ENCODE data around the gene VSTM4.

Gene VSTM4

GRCh38 chr10:49054753-49055152 lies 60.6 kb downstream of the VSTM4 start:
- DNase-seq (ENCODE audit: insufficient read length, low spot score) (no peak), FAIRE-seq (no peak)
- TF ChIP-seq POLR2A (IDR thresholded peaks at IDR 0.05; ENCODE audit: low read depth, low read length), result no peak

GRCh38 chr10:49053998-49054692 lies 61.2 kb downstream of the VSTM4 start:
- no peak for FAIRE-seq
- TF ChIP-seq POLR2A (IDR thresholded peaks at IDR 0.05; ENCODE audit: low read depth, low read length), result no peak
- no peak for DNase-seq (ENCODE audit: insufficient read length, low spot score)

GRCh38 chr10:49053053-49053997 lies 62.0 kb downstream of the VSTM4 start:
- no peak for TF ChIP-seq POLR2A (IDR thresholded peaks at IDR 0.05; ENCODE audit: low read depth, low read length)
- FAIRE-seq (no peak), DNase-seq (ENCODE audit: insufficient read length, low spot score) (no peak)

- FAIRE-seq (no peak), DNase-seq (ENCODE audit: insufficient read length, low spot score) (no peak)
- no peak for TF ChIP-seq POLR2A (IDR thresholded peaks at IDR 0.05; ENCODE audit: low read depth, low read length)
These were observed 63.3 kb downstream of the VSTM4 start for GRCh38 chr10:49052069-49052468.

GRCh38 chr10:49050906-49051305 lies 64.4 kb downstream of the VSTM4 start:
- no peak for TF ChIP-seq POLR2A (IDR thresholded peaks at IDR 0.05; ENCODE audit: low read depth, low read length)
- DNase-seq (ENCODE audit: insufficient read length, low spot score) (no peak), FAIRE-seq (no peak)

GRCh38 chr10:49050366-49050765 lies 65.0 kb downstream of the VSTM4 start:
- FAIRE-seq, result no peak
- no peak for DNase-seq (ENCODE audit: insufficient read length, low spot score)
- no peak for TF ChIP-seq POLR2A (IDR thresholded peaks at IDR 0.05; ENCODE audit: low read depth, low read length)

- FAIRE-seq (no peak), DNase-seq (ENCODE audit: insufficient read length, low spot score) (no peak)
- no peak for TF ChIP-seq POLR2A (IDR thresholded peaks at IDR 0.05; ENCODE audit: low read depth, low read length)
These were observed 65.7 kb downstream of the VSTM4 start for GRCh38 chr10:49049660-49050059.

GRCh38 chr10:49047128-49047639 lies 68.1 kb downstream of the VSTM4 start:
- no peak for DNase-seq (ENCODE audit: insufficient read length, low spot score)
- no peak for FAIRE-seq
- no peak for TF ChIP-seq POLR2A (IDR thresholded peaks at IDR 0.05; ENCODE audit: low read depth, low read length)

GRCh38 chr10:49044293-49045193 lies 70.8 kb downstream of the VSTM4 start:
- no peak for FAIRE-seq
- no peak for DNase-seq (ENCODE audit: insufficient read length, low spot score)
- TF ChIP-seq POLR2A (IDR thresholded peaks at IDR 0.05; ENCODE audit: low read depth, low read length), result no peak

GRCh38 chr10:49040601-49041000 lies 74.7 kb downstream of the VSTM4 start:
- FAIRE-seq (no peak), DNase-seq (ENCODE audit: insufficient read length, low spot score) (no peak)
- no peak for TF ChIP-seq POLR2A (IDR thresholded peaks at IDR 0.05; ENCODE audit: low read depth, low read length)

GRCh38 chr10:49039409-49039808 lies 75.9 kb downstream of the VSTM4 start:
- FAIRE-seq (no peak), DNase-seq (ENCODE audit: insufficient read length, low spot score) (no peak)
- TF ChIP-seq POLR2A (IDR thresholded peaks at IDR 0.05; ENCODE audit: low read depth, low read length), result no peak

GRCh38 chr10:49038711-49039110 lies 76.6 kb downstream of the VSTM4 start:
- no peak for TF ChIP-seq POLR2A (IDR thresholded peaks at IDR 0.05; ENCODE audit: low read depth, low read length)
- DNase-seq (ENCODE audit: insufficient read length, low spot score), result no peak

GRCh38 chr10:49037187-49037586 lies 78.1 kb downstream of the VSTM4 start:
- no peak for FAIRE-seq
- TF ChIP-seq POLR2A (IDR thresholded peaks at IDR 0.05; ENCODE audit: low read depth, low read length), result no peak
- no peak for DNase-seq (ENCODE audit: insufficient read length, low spot score)

More at GRCh38 chr10:49038711-49039110, 76.6 kb downstream of the VSTM4 start:
- FAIRE-seq, result no peak

All from H54 (cell line).